Iris pigment epithelial cell (primary cell): ENCODE results near the gene CLEC18A.
"Not testable (repeated sequence)": the region's sequence is repeated elsewhere in the genome, so short reads cannot be mapped to it uniquely, and the experiment has no call there.

Experiments used
- DNase-seq: peaks from one replicate; pipeline ENCODE4 v3.0.0-alpha.2; 2011; ENCODE audit warnings: low read depth

CLEC18A gene

DNA sequence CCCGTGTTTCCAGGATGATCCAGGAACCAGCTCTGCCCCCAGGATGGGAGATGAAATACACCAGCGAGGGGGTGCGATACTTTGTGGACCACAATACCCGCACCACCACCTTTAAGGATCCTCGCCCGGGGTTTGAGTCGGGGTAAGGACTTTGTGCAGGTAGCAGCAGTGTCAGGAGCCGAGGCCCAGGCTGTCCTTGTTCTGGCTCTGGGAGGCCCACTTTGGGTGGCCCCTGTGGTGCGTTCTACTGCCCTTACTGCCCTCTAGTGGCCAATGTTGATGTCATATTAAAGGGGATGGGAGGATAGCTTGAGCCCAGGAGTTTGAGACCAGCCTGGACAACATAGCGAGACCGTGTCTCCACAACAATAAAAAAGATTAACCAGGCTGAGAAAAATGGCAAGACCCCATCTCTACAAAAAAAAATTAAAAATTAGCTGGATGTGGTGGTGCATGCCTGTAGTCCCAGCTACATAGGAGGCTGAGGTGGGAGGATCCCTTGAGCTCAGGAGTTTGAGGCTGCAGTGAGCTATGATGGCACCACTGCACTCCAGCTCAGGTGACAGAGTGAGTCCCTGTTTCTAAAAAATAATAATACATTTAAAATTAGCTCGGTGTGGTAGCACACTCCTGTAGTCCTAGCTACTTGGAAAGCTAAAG, 20.9 kb upstream of the CLEC18A start:
- DNase-seq: peak; percentile 40

DNA sequence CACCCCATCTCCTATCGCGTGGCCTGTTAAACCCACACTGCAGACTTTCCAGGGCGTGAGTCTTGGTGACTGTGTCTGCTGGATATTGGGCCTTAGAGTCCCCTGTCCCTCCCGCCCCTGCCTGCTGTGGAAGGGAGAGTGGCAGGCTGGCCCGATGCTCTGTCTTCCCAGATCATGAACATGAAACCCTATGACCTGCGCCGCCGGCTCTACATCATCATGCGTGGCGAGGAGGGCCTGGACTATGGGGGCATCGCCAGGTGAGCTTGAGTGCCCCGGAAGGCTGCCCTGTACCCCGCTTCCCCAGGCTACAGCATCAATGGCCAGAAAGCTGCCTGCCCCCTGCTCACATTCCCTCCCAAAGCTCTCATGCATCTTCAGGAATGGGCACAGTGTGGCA, 19.5 kb upstream of the CLEC18A start:
- no peak for DNase-seq

DNA sequence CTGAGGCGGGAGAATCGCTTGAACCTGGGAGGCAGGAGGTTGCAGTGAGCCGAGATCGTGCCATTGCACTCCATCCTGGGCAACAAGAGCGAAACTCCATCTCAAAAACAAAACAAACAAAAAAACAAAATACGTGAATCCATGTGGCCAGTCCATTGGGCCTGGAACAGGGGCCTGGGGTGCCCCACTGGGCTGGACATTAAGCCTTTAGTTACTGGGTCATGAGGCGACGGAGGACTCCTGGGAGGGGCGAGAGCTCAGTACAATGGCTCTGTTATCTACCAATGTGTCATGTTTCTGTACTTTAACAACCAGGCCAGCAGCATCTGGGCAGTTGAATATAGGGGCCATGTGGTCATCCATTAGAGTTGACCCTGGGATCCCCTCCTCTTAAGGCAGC, 18.9 kb upstream of the CLEC18A start:
- DNase-seq: no peak

DNA sequence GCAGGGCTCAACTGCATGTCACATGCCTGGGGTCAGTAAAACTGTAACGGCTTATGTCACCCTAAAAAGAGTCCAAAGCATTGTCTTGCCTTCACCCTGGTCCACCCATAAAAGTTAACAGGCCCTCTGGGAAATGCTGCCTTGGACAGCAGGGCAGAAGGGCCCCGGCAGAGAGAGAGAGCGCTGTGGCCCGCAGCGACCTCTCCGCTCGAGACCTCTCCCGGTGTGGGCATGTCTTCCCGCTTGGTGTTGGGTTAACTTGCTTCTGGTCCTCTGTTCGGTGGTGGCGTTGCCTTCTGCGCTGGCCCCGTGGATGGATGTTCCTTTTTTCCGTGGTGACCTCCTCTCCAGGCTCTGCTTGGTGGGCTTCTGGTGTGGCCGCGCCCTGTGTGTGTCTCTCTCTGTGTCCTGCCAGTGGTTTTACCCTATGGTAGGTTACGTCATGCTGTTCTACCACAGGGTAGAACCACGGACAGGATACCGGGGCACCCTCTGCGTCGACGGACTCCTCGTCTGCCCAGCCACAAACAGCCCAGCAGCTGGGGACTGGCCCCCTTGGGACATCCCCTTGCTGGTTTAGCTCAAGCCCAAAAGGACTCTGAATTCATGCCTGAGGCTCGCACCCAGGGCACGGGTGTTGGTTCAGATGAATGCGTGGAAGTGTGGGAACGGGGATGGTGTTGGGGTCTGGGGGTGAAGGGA, 18.3 kb upstream of the CLEC18A start:
- DNase-seq: no peak

DNA sequence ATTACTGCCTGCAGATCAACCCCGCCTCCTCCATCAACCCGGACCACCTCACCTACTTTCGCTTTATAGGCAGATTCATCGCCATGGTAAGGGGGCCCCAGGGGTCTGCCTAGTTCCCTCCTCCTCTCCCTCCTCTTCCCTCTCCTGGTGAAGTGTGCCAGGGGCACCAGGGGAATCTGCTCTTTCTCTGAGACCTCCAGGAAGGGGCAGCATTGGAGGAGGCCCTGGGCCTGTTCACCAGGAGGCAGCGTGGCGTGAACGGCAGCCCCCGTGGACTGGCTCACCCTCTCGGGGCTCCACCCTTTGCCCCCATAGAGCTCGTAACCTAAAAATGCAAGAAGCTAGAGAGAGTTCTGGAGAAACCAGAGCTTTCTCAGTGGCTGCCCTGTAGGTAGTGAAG, 17.1 kb upstream of the CLEC18A start:
- no peak for DNase-seq

DNA sequence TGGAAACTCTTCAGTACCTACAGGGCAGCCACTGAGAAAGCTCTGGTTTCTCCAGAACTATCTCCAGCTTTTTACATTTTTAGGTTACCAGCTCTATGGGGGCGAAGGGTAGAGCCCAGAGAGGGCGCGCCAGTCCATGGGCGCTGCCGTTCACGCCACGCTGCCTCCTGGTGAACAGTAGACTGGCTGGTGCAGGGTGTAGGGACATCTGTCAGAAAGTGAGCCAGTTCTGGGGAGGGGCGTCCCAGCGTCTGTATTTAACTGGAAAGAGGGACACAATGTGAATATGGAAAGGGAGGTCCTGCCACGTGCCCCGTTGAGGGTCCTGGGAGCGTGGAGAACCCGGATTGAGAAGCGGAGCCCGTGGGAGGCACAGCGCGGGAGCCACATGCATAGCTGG, 16.4 kb upstream of the CLEC18A start:
- DNase-seq: no peak

DNA sequence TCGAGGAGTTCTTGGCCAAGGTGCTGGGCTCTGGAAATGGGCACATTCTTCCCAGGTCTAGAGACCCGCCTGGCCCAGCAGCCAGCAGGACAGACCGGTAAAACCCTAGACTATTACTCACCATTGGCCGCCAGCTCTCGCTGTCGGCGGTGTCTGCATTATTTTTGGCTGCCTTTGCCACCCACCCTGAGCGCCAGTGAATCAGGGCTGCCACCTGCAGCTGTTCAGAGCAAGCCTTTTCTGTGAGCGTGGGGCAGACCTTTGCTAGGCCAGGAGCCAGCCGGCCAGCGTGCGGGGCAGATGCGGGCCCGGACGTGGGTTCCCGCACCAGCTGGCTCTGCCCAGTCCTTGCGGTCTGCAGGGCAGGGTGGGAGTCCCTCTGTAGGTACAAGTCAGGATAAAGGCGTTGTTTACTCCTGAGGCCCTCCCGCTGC, 15.8 kb upstream of the CLEC18A start:
- no peak for DNase-seq

DNA sequence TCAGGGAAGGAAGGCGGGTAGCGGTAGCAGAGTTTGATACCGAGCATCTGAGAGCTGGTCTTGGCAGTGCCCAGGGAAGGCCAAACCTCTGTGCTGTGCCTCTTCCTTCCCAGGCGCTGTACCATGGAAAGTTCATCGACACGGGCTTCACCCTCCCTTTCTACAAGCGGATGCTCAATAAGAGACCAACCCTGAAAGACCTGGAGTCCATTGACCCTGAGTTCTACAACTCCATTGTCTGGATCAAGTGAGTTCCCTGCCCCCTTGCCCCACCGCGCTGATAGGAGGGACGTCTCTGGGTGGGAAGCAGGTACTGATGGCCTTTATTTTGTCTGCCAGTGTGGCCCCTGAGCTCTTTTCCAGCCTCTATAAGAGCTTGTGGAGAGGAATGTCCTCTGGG, 15.4 kb upstream of the CLEC18A start:
- no peak for DNase-seq

DNA sequence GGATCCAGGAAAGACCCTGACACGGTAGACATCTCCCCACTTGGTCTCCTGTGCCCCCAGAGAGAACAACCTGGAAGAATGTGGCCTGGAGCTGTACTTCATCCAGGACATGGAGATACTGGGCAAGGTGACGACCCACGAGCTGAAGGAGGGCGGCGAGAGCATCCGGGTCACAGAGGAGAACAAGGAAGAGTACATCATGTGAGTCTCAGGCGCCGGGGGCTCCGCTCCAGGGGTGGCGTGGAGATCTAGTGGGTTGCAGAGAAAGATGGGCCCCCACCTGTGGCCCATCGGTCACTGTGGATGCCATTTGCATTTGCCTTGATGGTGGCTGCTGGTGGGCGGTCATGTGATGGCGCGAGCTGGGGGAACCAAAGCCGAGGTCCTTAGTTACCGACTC, 14.9 kb upstream of the CLEC18A start:
- DNase-seq: no peak

DNA sequence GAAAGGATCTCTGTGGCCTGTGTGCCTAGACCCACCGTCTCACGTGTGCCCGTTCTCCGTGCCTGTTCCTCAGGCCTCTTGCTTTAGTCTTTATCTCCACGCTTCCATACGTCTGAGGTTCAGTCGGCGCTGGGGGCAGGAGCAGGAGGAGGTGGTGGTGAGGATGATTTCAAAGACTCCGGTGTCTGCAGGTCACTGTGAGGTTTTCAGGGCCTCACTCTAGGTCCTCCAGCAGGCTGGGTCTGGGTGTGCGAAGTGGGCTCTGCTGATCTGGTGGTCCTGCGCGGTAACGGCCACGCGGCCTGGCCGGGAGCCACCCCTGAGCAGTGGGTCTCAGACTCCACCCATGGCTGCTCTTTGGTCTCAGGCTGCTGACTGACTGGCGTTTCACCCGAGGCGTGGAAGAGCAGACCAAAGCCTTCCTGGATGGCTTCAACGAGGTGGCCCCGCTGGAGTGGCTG, 14.4 kb upstream of the CLEC18A start:
- DNase-seq: no peak

DNA sequence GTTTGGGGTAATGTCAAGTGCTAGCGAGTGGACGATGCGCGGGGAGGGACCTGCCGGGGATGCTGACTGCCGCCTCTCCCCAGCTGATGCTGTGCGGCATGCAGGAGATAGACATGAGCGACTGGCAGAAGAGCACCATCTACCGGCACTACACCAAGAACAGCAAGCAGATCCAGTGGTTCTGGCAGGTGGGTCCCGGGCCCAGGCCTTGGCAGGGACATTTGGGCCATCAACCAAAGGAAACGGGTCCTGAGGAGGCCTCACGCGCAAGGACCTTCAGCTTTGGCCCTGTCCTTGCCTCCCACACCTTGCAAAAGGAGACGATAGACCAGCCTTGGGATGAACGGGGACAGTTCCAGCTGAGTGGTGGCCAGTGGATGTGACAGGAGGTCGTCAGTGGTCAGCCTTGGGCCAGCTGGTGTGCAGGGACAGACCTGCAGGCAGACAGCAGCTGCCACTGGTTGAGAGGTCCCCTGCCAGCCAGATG, 13.6 kb upstream of the CLEC18A start:
- DNase-seq: peak; percentile 25

DNA sequence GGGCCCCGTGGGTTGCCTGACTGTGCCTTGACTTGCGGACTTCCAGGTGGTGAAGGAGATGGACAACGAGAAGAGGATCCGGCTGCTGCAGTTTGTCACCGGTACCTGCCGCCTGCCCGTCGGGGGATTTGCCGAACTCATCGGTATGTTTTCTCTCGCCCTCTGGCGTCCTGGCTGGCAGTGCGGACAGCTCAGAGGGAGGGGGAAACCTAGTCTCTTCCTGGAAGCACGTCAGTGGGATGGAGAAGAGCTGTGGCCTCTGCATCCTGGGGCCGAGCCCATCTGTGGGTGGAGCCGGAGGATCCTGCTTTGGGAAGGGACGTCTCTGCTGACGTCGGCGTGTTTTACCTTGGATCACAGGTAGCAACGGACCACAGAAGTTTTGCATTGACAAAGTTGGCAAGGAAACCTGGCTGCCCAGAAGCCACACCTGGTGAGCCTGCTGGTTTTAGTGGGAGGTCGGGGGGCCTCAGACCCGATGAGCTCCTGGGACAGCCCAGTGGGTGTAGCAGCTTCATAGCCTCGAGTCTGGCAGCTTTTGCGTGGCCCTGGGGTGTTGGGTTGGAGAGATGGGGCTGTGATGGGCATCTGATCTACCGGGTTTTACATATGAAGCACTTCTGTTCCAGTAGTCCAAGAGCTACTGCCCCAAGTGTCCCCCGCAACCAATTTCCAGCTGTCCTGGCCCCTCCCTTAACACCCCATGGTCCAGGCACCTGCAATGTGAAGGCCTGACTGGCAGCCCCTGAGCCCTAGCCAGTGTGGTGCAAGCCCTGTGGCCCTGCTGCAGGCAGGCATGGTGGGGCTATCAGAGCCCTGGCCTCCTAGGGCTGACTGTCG, 11.9 kb upstream of the CLEC18A start:
- DNase-seq: no peak

DNA sequence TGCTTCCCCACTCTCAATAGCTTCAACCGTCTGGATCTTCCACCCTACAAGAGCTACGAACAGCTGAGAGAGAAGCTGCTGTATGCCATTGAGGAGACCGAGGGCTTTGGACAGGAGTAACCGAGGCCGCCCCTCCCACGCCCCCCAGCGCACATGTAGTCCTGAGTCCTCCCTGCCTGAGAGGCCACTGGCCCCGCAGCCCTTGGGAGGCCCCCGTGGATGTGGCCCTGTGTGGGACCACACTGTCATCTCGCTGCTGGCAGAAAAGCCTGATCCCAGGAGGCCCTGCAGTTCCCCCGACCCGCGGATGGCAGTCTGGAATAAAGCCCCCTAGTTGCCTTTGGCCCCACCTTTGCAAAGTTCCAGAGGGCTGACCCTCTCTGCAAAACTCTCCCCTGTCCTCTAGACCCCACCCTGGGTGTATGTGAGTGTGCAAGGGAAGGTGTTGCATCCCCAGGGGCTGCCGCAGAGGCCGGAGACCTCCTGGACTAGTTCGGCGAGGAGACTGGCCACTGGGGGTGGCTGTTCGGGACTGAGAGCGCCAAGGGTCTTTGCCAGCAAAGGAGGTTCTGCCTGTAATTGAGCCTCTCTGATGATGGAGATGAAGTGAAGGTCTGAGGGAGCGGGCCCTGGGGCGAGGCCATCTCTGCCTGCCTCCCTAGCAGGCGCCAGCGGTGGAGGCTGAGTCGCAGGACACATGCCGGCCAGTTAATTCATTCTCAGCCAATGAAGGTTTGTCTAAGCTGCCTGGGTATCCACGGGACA, 11.1 kb upstream of the CLEC18A start:
- no peak for DNase-seq

DNA sequence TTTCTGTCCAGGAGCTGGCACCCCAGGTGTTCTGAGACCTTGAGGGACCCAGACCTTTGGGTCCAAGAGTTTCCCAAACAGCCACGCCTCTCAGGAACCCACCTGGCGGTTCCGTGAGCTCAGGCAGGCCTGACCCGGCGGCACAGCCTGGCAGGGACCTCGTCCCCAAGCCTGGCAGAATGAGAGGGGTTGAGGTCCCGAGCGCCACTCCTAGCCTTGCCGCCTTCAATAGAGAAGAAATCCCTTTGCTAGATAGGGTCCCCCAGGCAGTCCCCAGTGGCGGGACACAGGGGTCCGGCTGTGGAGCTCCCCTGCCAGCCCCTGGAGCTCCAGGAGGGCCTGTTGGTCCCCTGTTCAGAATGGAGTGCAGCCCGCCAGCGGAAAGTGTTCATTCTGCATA, 10.5 kb upstream of the CLEC18A start:
- DNase-seq: no peak

DNA sequence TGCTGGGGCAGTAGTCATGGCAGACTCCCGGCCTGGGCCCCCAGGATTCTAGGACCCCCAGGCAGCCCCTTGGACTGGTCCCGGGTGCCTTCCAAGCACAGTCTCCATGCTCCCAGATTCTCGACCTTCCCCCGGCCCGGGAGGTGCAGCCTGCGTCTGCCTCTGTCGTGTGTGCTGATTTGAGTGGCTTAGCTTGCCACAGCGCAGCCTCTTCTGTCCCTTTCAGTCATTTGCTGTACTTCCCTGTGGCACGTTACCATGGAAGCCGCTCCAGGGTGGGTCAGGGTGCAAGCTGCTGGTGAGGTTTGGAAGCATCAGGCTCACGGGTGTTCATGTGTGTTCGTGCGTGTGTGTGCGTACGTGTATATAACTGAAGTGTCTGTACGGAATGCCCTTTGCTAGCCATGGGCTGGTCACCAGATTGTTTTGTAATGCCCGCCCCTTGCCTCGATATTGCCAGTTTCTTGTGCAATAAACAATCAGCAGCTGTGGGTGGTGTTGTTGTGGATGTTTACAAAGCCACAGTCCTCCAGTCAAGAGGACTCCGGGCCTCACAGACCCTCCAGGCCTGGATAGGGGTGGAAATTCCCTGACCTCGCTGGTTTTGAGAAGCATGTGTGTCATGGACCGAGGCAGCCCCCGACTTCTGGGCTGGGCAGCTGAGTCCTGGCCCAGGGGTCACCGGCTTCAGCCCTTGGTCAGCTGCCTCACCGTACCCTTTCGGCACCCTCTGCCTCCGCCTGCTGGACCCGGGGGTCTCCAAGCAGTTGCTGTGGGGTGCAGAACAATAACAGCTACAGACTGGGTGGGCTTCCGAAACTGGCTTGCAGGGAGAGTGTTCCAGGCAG, 9.7 kb upstream of the CLEC18A start:
- no peak for DNase-seq

DNA sequence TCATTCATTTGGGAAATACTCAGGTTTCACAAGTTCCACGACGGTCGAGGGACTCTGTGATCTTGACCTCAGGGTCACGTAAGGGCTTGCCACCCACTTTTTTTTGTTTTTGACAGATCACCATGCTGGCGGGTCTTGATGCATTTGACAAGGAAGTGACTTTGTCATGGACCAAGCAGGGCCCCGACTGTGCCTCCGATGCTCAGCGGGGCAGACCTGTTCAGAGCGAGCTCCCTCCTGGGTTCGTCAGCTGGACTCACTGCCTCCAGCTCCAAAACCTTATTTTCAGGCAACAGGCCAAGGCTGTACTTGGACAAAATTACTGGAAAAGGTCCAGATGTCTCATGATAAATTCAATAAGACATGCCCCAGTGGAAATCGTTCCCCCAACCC, 9.0 kb upstream of the CLEC18A start:
- DNase-seq: no peak

DNA sequence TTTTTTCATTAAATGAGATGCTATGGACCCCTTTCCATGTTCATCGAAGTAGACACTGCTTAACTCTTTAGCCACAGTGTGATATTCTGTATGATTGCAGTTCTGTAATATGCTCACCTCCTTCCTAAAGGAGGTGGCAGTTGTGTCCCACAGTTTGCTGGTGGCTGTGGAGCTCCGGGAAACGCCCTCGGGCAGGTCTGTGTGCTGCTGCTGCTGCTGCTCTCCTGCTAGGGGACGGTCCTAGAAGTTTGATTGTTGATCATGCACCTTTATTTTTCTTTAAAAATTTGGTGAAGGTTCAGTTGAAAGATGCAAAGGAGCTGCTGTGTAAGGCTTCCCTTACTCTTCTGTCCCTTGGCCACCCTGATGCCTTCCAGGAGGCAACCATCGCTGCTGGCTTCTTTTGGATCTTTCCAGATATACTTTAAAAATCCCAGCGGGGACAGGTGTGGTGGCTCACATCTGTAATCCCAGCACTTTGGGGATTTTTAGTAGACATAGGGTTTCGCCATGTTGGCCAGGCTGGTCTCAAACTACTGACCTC, 8.4 kb upstream of the CLEC18A start:
- DNase-seq: no peak

DNA sequence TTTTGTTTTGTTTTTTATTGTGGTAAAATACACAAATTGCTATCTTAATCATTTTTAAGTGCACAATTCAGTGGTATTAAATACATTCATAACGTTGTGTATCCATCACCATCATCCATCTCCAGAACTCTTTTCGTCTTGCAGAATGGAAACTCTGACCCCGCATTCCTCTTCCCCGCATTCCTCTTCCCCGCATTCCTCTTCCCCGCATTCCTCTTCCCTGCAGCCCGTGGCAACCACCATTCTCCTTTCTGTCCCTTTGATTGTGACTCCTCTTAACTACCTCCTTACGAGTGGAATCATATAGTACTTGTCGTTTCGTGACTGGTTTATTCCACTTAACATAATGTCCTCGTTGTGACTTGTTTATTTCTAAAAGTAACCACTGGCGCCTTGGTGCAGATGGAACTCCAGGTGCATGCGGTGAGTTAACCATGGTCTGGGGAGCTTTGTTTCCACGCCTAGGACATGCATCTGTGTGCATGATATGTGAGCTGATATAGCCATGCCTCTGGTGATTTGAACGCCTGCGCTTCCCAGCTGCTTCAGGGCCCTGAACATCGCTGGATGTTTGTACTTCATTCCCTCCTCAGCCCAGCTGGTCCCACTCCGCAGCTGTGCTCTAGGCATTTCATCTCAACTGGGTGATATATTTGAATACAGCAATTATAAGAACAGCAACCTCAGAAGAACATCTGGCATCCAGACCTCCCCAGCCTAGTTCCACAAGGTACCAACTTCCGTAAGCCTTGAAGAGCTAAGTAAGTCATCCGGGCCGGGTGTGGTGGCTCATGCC, 7.7 kb upstream of the CLEC18A start:
- not testable (repeated sequence) for DNase-seq

DNA sequence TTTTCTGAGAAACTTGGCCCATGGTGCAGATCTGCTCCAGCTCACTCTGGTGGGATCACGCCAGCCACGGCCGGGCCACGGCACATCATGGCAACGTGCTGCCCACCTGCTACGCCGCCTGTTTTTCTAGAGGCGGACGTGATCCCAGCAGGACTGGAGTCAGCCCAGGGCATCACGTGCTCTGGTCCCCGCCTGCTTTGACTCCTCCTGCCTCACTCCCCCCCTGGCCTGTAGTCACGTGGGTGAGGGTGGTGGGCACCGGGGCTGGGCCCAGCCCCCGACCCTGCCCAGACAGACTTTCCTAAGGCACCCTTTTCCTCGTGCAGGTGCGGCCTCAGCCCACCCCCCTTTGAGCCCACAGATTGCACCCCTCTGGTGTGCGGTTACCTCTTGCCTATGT, 723 bp upstream of the CLEC18A start:
- not testable (repeated sequence) for DNase-seq

DNA sequence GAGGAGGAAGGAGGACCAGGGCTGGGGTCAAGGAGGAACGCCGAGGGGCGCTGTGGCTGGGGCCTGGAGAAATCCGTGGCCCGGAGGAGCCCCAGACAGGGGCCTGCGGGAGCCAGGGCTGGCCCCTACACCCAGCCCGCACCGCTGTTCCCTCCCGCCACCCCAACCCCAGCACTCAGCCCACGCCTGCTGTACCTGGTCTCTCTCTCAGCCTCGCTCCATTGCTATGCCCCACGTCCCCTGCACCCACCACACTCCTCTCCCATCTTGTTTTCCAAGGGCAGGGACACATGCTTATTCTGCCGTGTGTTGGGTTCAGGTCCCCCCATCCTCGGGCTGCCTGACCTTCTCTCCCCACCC, 518 bp downstream of the CLEC18A start:
- not testable (repeated sequence) for DNase-seq
